ENCODE measurements around the gene VAC14. TPM values are rescaled to one million over a fixed set of nuclear protein-coding genes. Genes with fewer than 3 reads are reported as not detected.

The VAC14 gene
- polyA plus RNA-seq, 1 experiment, result 50.7 TPM

DNA sequence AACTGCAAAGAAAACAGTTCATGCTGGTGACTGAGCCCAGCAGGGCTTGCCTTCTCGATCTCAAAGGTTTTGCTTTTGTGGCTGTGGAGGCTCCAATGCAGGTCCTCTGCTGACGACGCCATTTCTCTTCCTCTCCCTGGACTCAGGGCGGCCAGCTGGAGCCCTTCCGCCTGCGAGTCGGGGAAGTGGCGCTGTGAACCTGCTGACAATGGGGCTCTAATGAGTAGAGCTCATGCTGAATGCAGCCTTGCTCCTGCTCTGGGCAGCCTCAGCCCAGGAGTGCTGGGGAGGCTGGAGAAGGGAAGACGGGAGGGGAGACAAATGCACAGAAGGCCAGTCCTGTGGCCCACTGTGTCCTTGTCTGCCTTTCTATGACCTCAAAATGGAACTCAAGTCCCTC, 43.8 kb downstream of the VAC14 start:
- TF ChIP-seq, protein P1, sequence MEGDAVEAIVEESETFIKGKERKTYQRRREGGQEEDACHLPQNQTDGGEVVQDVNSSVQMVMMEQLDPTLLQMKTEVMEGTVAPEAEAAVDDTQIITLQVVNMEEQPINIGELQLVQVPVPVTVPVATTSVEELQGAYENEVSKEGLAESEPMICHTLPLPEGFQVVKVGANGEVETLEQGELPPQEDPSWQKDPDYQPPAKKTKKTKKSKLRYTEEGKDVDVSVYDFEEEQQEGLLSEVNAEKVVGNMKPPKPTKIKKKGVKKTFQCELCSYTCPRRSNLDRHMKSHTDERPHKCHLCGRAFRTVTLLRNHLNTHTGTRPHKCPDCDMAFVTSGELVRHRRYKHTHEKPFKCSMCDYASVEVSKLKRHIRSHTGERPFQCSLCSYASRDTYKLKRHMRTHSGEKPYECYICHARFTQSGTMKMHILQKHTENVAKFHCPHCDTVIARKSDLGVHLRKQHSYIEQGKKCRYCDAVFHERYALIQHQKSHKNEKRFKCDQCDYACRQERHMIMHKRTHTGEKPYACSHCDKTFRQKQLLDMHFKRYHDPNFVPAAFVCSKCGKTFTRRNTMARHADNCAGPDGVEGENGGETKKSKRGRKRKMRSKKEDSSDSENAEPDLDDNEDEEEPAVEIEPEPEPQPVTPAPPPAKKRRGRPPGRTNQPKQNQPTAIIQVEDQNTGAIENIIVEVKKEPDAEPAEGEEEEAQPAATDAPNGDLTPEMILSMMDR (IDR thresholded peaks at IDR 0.05; ENCODE audit: insufficient read depth, low read depth, low read length), result no peak
- no peak for DNase-seq (ENCODE audit: low read depth)
- H3K27me3 ChIP-seq (ENCODE audit: control insufficient read depth, insufficient read depth, low read length), result no peaks in the 10 kb centered on the region
- H3K36me3 ChIP-seq (ENCODE audit: control insufficient read depth, insufficient read depth, low read length), result peaks cover 7% of the 10 kb centered on the region
- CTCF ChIA-PET, result interaction anchor here (6.0 kb wide), 1 partner anchor 15 kb away, joined by 62 read pairs; no protein-coding TSS in a partner anchor
- POLR2A ChIA-PET, result no interaction called here
- H3K4me3 ChIP-seq (ENCODE audit: low read depth, low read length), result no peak overlapping the region

- Histone ChIP-seq H3K27me3 (ENCODE audit: control insufficient read depth, insufficient read depth, low read length) (no peaks in the 10 kb centered on the region), H3K36me3 (ENCODE audit: control insufficient read depth, insufficient read depth, low read length) (peaks cover 7% of the 10 kb centered on the region), H3K4me3 (ENCODE audit: low read depth, low read length) (no peak overlapping the region)
- ChIA-PET CTCF (interaction anchor here (1.0 to 1.1 kb wide), 2 partner anchors 15 to 77 kb away, joined by 3 to 4 read pairs; no protein-coding TSS in a partner anchor), POLR2A (no interaction called here)
- DNase-seq (ENCODE audit: low read depth), result no peak
- TF ChIP-seq, protein P1 (IDR thresholded peaks at IDR 0.05; ENCODE audit: insufficient read depth, low read depth, low read length), result no peak
Measured at GRCh38 chr16:70756071-70756470, 44.9 kb downstream of the VAC14 start.

- Histone ChIP-seq H3K36me3 (ENCODE audit: control insufficient read depth, insufficient read depth, low read length) (peaks cover 7% of the 10 kb centered on the region), H3K27me3 (ENCODE audit: control insufficient read depth, insufficient read depth, low read length) (no peaks in the 10 kb centered on the region), H3K4me3 (ENCODE audit: low read depth, low read length) (no peak overlapping the region)
- TF ChIP-seq, protein P1 (IDR thresholded peaks at IDR 0.05; ENCODE audit: insufficient read depth, low read depth, low read length), result no peak
- ChIA-PET POLR2A (no interaction called here), CTCF (interaction anchor here (1.0 to 1.1 kb wide), 3 partner anchors 16 to 76 kb away, joined by 3 to 6 read pairs (median 4); no protein-coding TSS in a partner anchor)
- DNase-seq (ENCODE audit: low read depth), result no peak
Measured at GRCh38 chr16:70754851-70755600, 45.9 kb downstream of the VAC14 start.

- ChIA-PET POLR2A (no interaction called here), CTCF (interaction anchor here (1.0 kb wide), 1 partner anchor 17 kb away, joined by 6 read pairs; no protein-coding TSS in a partner anchor)
- Histone ChIP-seq H3K36me3 (ENCODE audit: control insufficient read depth, insufficient read depth, low read length) (peaks cover 7% of the 10 kb centered on the region), H3K27me3 (ENCODE audit: control insufficient read depth, insufficient read depth, low read length) (no peaks in the 10 kb centered on the region), H3K4me3 (ENCODE audit: low read depth, low read length) (no peak overlapping the region)
- no peak for DNase-seq (ENCODE audit: low read depth)
- TF ChIP-seq, protein P1 (IDR thresholded peaks at IDR 0.05; ENCODE audit: insufficient read depth, low read depth, low read length), result no peak
Measured at GRCh38 chr16:70754371-70754770, 46.6 kb downstream of the VAC14 start.

DNA sequence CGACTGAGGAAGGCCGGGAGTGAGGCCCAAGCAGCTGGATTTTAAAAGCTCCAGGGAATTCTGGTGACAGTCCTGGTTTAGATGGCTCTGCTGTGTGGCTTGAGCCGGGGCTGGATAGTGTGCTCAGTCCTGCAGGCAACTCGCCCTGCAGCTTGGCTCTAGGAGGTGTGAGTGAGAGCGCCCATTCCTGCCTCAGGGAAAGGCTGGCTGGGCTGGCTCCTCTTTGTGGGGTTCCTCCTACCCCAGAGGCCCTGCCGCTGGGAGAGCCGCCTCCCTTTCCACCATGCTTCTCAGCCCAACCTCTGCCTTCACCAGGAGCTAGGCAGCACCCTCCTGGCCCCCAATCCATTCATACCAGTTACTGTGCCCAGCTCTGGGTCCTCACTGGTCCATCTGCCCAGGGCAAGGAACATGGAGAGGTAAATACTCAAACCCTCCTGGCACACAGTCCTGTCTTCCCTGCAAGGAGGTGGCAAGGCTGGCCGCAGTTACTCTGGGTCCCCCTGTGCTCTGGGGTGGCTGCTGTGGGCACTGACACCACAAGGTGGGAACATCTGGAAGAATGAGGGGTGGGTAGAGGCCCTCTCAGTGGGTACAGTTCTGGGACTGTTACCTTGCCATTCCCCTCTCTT, 47.1 kb downstream of the VAC14 start:
- ChIA-PET CTCF (interaction anchor here (1.0 kb wide), 1 partner anchor 17 kb away, joined by 6 read pairs; no protein-coding TSS in a partner anchor), POLR2A (no interaction called here)
- H3K4me3 ChIP-seq (ENCODE audit: low read depth, low read length), result no peak overlapping the region
- H3K27me3 ChIP-seq (ENCODE audit: control insufficient read depth, insufficient read depth, low read length), result no peaks in the 10 kb centered on the region
- TF ChIP-seq, protein P1 (IDR thresholded peaks at IDR 0.05; ENCODE audit: insufficient read depth, low read depth, low read length), result no peak
- no peak for DNase-seq (ENCODE audit: low read depth)
- H3K36me3 ChIP-seq (ENCODE audit: control insufficient read depth, insufficient read depth, low read length), result peaks cover 5% of the 10 kb centered on the region
